Ectodermal cell (in vitro differentiated cells): ENCODE results near the gene DST.

Experiments used
- H3K27ac ChIP-seq: 2 replicates; pipeline ENCODE4 v1.7.0; 2013; ENCODE audit warnings: mild to moderate bottlenecking, low read depth, low read length; ENCODE audit not compliant: insufficient read depth, poor library complexity, severe bottlenecking
- H3K27me3 ChIP-seq: 2 replicates; pipeline ENCODE4 v1.7.0; 2013; ENCODE audit warnings: mild to moderate bottlenecking, low read length; ENCODE audit not compliant: insufficient read depth, control insufficient read depth, poor library complexity, severe bottlenecking
- H3K36me3 ChIP-seq: one replicate; pipeline ENCODE4 v1.7.0; 2013; ENCODE audit warnings: low read length; ENCODE audit not compliant: control insufficient read depth, insufficient read depth
- H3K4me1 ChIP-seq: one replicate; pipeline ENCODE4 v1.7.0; 2013; ENCODE audit warnings: low read length; ENCODE audit not compliant: control insufficient read depth, insufficient read depth
- H3K4me3 ChIP-seq: 2 replicates; pipeline ENCODE4 v1.7.0; 2013; ENCODE audit warnings: low read depth, low read length, control low read depth; ENCODE audit not compliant: insufficient read depth
- H3K9me3 ChIP-seq: 2 replicates; pipeline ENCODE4 v1.7.0; 2013; ENCODE audit warnings: mild to moderate bottlenecking, low read length, moderate library complexity; ENCODE audit not compliant: control insufficient read depth
- WGBS, 2 experiments: methylation state at CpG; one replicate each; pipeline ENCODE4 v1.1.7; 2013; ENCODE audit warnings: missing lambda C conversion rate in 2 of 2; 5-methylcytosine and 5-hydroxymethylcytosine counted together

Gene DST

DNA sequence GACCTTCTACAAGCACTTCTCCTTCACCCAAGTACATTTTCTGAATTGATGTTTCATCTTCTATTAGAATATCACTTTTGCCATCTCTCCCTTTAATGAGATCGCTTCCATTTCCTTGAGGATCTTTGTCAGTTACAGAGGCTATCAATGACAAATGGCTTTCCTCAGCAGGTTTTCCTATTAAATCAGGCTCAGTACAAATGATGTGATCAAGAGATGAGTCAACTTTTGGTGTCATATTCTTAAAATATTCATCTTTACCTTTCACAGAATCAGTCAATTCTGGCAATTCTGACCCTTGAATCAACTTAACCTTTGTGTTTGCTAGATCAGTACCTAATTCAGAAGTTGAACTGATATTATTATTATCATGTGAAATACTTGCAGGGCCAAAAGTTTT is 37.3 kb downstream of the DST start:
- no peak overlapping the region for H3K27ac ChIP-seq
- WGBS, 2 experiments: 94 to 97% methylated on average over 1 of the region's 1 CpG
- H3K4me1 ChIP-seq: no peaks in the 10 kb centered on the region
- peaks cover 15% of the 10 kb centered on the region for H3K36me3 ChIP-seq
- no peak overlapping the region for H3K4me3 ChIP-seq
- no peaks in the 10 kb centered on the region for H3K27me3 ChIP-seq
- H3K9me3 ChIP-seq: no peaks in the 10 kb centered on the region

DNA sequence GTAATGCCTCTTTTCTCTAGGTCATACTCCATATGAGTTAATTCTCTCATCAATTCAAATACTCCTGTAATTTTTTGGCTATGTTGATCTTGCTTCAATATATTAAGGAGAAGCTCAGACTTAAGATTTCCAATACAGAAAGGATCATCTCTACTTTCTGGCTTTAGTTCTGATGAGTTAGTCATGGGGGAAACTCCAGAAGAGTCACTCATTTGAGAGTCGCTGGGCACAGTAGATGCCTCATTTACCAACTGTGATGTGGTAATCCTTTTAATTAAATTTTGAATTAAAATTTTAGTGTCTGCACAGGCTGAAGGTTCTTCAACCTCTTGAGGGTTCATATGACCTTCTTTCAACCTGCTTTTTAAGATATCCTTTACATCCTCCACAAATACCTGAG is 38.5 kb downstream of the DST start:
- H3K27ac ChIP-seq: no peak overlapping the region
- peaks cover 21% of the 10 kb centered on the region for H3K36me3 ChIP-seq
- H3K27me3 ChIP-seq: no peaks in the 10 kb centered on the region
- no peaks in the 10 kb centered on the region for H3K4me1 ChIP-seq
- no peak overlapping the region for H3K4me3 ChIP-seq
- 85 to 100% methylated on average over 1 of the region's 1 CpG for WGBS, 2 experiments
- H3K9me3 ChIP-seq: no peaks in the 10 kb centered on the region

GRCh38 chr6:56601390-56601789 is 41.3 kb downstream of the DST start:
- no peaks in the 10 kb centered on the region for H3K27me3 ChIP-seq
- no peak overlapping the region for H3K27ac ChIP-seq
- 88 to 93% methylated on average over 2 of the region's 2 CpGs for WGBS, 2 experiments
- no peaks in the 10 kb centered on the region for H3K4me1 ChIP-seq
- H3K36me3 ChIP-seq: peaks cover 26% of the 10 kb centered on the region
- no peak overlapping the region for H3K4me3 ChIP-seq
- H3K9me3 ChIP-seq: no peaks in the 10 kb centered on the region

GRCh38 chr6:56595490-56596122 is 47.1 kb downstream of the DST start:
- Histone ChIP-seq H3K4me1 (no peaks in the 10 kb centered on the region), H3K9me3 (no peaks in the 10 kb centered on the region), H3K36me3 (peaks cover 33% of the 10 kb centered on the region), H3K27me3 (no peaks in the 10 kb centered on the region), H3K4me3 (no peak overlapping the region), H3K27ac (no peak overlapping the region)
- WGBS, 2 experiments: 80 to 81% methylated on average over 5 to 6 of the region's 6 CpGs

GRCh38 chr6:56594699-56595098 is 48.0 kb downstream of the DST start:
- no peaks in the 10 kb centered on the region for H3K27me3 ChIP-seq
- H3K36me3 ChIP-seq: peaks cover 28% of the 10 kb centered on the region
- no peak overlapping the region for H3K4me3 ChIP-seq
- no peaks in the 10 kb centered on the region for H3K4me1 ChIP-seq
- H3K27ac ChIP-seq: no peak overlapping the region
- no peaks in the 10 kb centered on the region for H3K9me3 ChIP-seq

GRCh38 chr6:56593801-56594318 is 48.8 kb downstream of the DST start:
- Histone ChIP-seq H3K27ac (no peak overlapping the region), H3K9me3 (no peaks in the 10 kb centered on the region), H3K4me3 (no peak overlapping the region), H3K4me1 (no peaks in the 10 kb centered on the region), H3K36me3 (peaks cover 32% of the 10 kb centered on the region), H3K27me3 (no peaks in the 10 kb centered on the region)
- WGBS, 2 experiments: 92 to 94% methylated on average over 5 of the region's 5 CpGs

DNA sequence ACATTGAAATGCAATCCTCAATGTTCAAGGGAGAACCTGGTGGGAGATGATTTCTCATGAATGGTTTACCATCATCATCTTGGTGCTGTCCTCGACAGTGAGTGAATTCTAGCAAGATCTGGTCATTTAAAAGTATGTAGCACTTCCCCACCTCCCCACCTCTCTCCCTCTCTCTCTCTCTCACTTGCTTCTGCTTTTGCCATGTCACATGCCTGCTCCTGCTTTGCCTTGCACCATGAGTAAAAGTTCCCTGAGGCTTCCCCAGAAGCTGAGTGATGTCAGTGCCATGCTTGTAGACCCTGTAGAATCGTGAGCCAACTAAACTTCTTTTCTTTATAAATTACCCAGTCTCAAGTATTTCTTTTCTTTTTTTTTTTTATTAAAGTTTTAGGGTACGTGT is 60.5 kb downstream of the DST start:
- WGBS, 2 experiments: 90% methylated on average over 2 of the region's 3 CpGs
- Histone ChIP-seq H3K9me3 (no peaks in the 10 kb centered on the region), H3K4me1 (no peaks in the 10 kb centered on the region), H3K27me3 (no peaks in the 10 kb centered on the region), H3K27ac (no peak overlapping the region), H3K4me3 (no peak overlapping the region), H3K36me3 (no peaks in the 10 kb centered on the region)

- Histone ChIP-seq H3K9me3 (no peaks in the 10 kb centered on the region), H3K36me3 (no peaks in the 10 kb centered on the region), H3K4me3 (no peak overlapping the region), H3K4me1 (peaks cover 3% of the 10 kb centered on the region), H3K27ac (no peak overlapping the region), H3K27me3 (no peaks in the 10 kb centered on the region)
- WGBS, 2 experiments: 93% methylated on average over 4 of the region's 4 CpGs
Measured at GRCh38 chr6:56581296-56581925, 61.3 kb downstream of the DST start.

- Histone ChIP-seq H3K27me3 (no peaks in the 10 kb centered on the region), H3K4me3 (no peak overlapping the region), H3K9me3 (no peaks in the 10 kb centered on the region), H3K4me1 (peaks cover 12% of the 10 kb centered on the region), H3K27ac (no peak overlapping the region), H3K36me3 (no peaks in the 10 kb centered on the region)
- 94 to 96% methylated on average over 5 of the region's 5 CpGs for WGBS, 2 experiments
Measured at GRCh38 chr6:56580271-56580670, 62.4 kb downstream of the DST start.

GRCh38 chr6:56579155-56579851 is 63.4 kb downstream of the DST start:
- H3K9me3 ChIP-seq: no peaks in the 10 kb centered on the region
- no peak overlapping the region for H3K4me3 ChIP-seq
- 92 to 94% methylated on average over 1 to 2 of the region's 2 CpGs for WGBS, 2 experiments
- peaks cover 12% of the 10 kb centered on the region for H3K4me1 ChIP-seq
- H3K27ac ChIP-seq: no peak overlapping the region
- no peaks in the 10 kb centered on the region for H3K36me3 ChIP-seq
- H3K27me3 ChIP-seq: no peaks in the 10 kb centered on the region
